ENCODE measurements around the gene EEPD1.

EEPD1 gene

GRCh38 chr7:36300696-36301350 is 147.8 kb downstream of the EEPD1 start:
- no peak for DNase-seq (ENCODE audit: low spot score)

- DNase-seq (ENCODE audit: low spot score): no peak
Measured at GRCh38 chr7:36301914-36302771, 149.1 kb downstream of the EEPD1 start.

GRCh38 chr7:36303202-36304098 is 150.4 kb downstream of the EEPD1 start:
- DNase-seq (ENCODE audit: low spot score): peak; percentile 79

GRCh38 chr7:36304099-36304425 is 151.0 kb downstream of the EEPD1 start:
- DNase-seq (ENCODE audit: low spot score): no peak

GRCh38 chr7:36305226-36305625 is 152.2 kb downstream of the EEPD1 start:
- no peak for DNase-seq (ENCODE audit: low spot score)

GRCh38 chr7:36305648-36306047 is 152.6 kb downstream of the EEPD1 start:
- DNase-seq (ENCODE audit: low spot score): no peak

- DNase-seq (ENCODE audit: low spot score): no peak
Measured at GRCh38 chr7:36306222-36306621, 153.2 kb downstream of the EEPD1 start.

- no peak for DNase-seq (ENCODE audit: low spot score)
Measured at GRCh38 chr7:36306722-36307121, 153.7 kb downstream of the EEPD1 start.

GRCh38 chr7:36308031-36308430 is 155.0 kb downstream of the EEPD1 start:
- no peak for DNase-seq (ENCODE audit: low spot score)

- DNase-seq (ENCODE audit: low spot score): no peak
Measured at GRCh38 chr7:36309301-36309700, 156.2 kb downstream of the EEPD1 start.

GRCh38 chr7:36309716-36310115 is 156.7 kb downstream of the EEPD1 start:
- no peak for DNase-seq (ENCODE audit: low spot score)

- no peak for DNase-seq (ENCODE audit: low spot score)
Measured at GRCh38 chr7:36310897-36311296, 157.8 kb downstream of the EEPD1 start.

- no peak for DNase-seq (ENCODE audit: low spot score)
Measured at GRCh38 chr7:36311539-36311938, 158.5 kb downstream of the EEPD1 start.

- peak; percentile 84 for DNase-seq (ENCODE audit: low spot score)
Measured at GRCh38 chr7:36312064-36312914, 159.2 kb downstream of the EEPD1 start.

GRCh38 chr7:36312915-36313334 is 159.9 kb downstream of the EEPD1 start:
- DNase-seq (ENCODE audit: low spot score): no peak

GRCh38 chr7:36313607-36314006 is 160.6 kb downstream of the EEPD1 start:
- DNase-seq (ENCODE audit: low spot score): no peak

- DNase-seq (ENCODE audit: low spot score): no peak
Measured at GRCh38 chr7:36314491-36314890, 161.4 kb downstream of the EEPD1 start.

GRCh38 chr7:36315309-36315944 is 162.4 kb downstream of the EEPD1 start:
- no peak for DNase-seq (ENCODE audit: low spot score)

- DNase-seq (ENCODE audit: low spot score): no peak
Measured at GRCh38 chr7:36316319-36316718, 163.3 kb downstream of the EEPD1 start.

- DNase-seq (ENCODE audit: low spot score): no peak
Measured at GRCh38 chr7:36317276-36317675, 164.2 kb downstream of the EEPD1 start.

GRCh38 chr7:36318116-36318515 is 165.1 kb downstream of the EEPD1 start:
- DNase-seq (ENCODE audit: low spot score): no peak
